Stimulated activated effector memory CD8-positive, alpha-beta T cell treated with anti-CD3 and anti-CD28 coated beads, Interleukin-12 subunit alpha, Interleukin-12 subunit beta, amount 100 ng/mL, for 72 hours (primary cell): ENCODE measurements around the gene PHYKPL.
A peak's percentile ranks its signal among the peaks of the same experiment; 100 is the strongest.

Source experiments
- ATAC-seq: fragments of 150-1000 bp; cut with Tn5 transposase; 2 replicates; pipeline ENCODE4 v1.10.0; 2021
- DNase-seq, 2 donors: peaks; one replicate each; pipeline ENCODE4 v3.0.0; 2021 to 2022; ENCODE audit warnings: low spot score in 2 of 2
- H3K27ac Mint-ChIP-seq: one replicate; pipeline ENCODE4 v1.8.0; 2022; ENCODE audit warnings: mild to moderate bottlenecking, mixed read lengths
- H3K36me3 Mint-ChIP-seq: one replicate; pipeline ENCODE4 v1.8.0; 2022; ENCODE audit warnings: mild to moderate bottlenecking, mixed read lengths
- H3K4me1 Mint-ChIP-seq: one replicate; pipeline ENCODE4 v1.8.0; 2022; ENCODE audit warnings: mixed read lengths
- H3K4me3 Mint-ChIP-seq: one replicate; pipeline ENCODE4 v1.8.0; 2022; ENCODE audit warnings: mild to moderate bottlenecking, mixed read lengths
- H3K9me3 Mint-ChIP-seq: one replicate; pipeline ENCODE4 v1.8.0; 2022; ENCODE audit warnings: mixed read lengths

The PHYKPL gene

GRCh38 chr5:178213003-178213461 is 19.6 kb downstream of the PHYKPL start:
- ATAC-seq (peak; percentile 2), DNase-seq (no peak)
- peaks cover 100% of the 10 kb centered on the region for H3K36me3 Mint-ChIP-seq
- peak overlapping the region; percentile 91 for H3K27ac Mint-ChIP-seq
- peaks cover 52% of the 10 kb centered on the region for H3K4me1 Mint-ChIP-seq
- H3K9me3 Mint-ChIP-seq, result no peaks in the 10 kb centered on the region
- no peak overlapping the region for H3K4me3 Mint-ChIP-seq

- peaks cover 59% of the 10 kb centered on the region for H3K4me1 Mint-ChIP-seq
- no peak for DNase-seq
- no peaks in the 10 kb centered on the region for H3K9me3 Mint-ChIP-seq
- peak overlapping the region; percentile 90 for H3K27ac Mint-ChIP-seq
- H3K4me3 Mint-ChIP-seq, result no peak overlapping the region
- H3K36me3 Mint-ChIP-seq, result peaks cover 100% of the 10 kb centered on the region
- ATAC-seq, result peak; percentile 5
Measured at GRCh38 chr5:178212241-178213002, 20.2 kb downstream of the PHYKPL start.

- Mint-ChIP-seq H3K4me1 (peaks cover 67% of the 10 kb centered on the region), H3K27ac (peak overlapping the region; percentile 90), H3K9me3 (no peaks in the 10 kb centered on the region), H3K4me3 (no peak overlapping the region), H3K36me3 (peaks cover 100% of the 10 kb centered on the region)
- ATAC-seq (no peak), DNase-seq (no peak)
Measured at GRCh38 chr5:178211095-178212048, 21.2 kb downstream of the PHYKPL start.

- H3K27ac Mint-ChIP-seq, result peak overlapping the region; percentile 90
- no peaks in the 10 kb centered on the region for H3K9me3 Mint-ChIP-seq
- H3K4me1 Mint-ChIP-seq, result peaks cover 70% of the 10 kb centered on the region
- H3K4me3 Mint-ChIP-seq, result no peak overlapping the region
- peaks cover 100% of the 10 kb centered on the region for H3K36me3 Mint-ChIP-seq
- no peak for ATAC-seq
- no peak for DNase-seq
Measured at GRCh38 chr5:178210686-178211085, 21.9 kb downstream of the PHYKPL start.

- Mint-ChIP-seq H3K4me3 (no peak overlapping the region), H3K36me3 (peaks cover 100% of the 10 kb centered on the region), H3K9me3 (no peaks in the 10 kb centered on the region), H3K27ac (peak overlapping the region; percentile 90), H3K4me1 (peaks cover 66% of the 10 kb centered on the region)
- ATAC-seq, result no peak
- DNase-seq, result no peak
Measured at GRCh38 chr5:178210073-178210535, 22.5 kb downstream of the PHYKPL start.

- Mint-ChIP-seq H3K27ac (peak overlapping the region; percentile 90), H3K36me3 (peaks cover 97% of the 10 kb centered on the region), H3K4me3 (no peak overlapping the region), H3K9me3 (no peaks in the 10 kb centered on the region), H3K4me1 (peaks cover 61% of the 10 kb centered on the region)
- DNase-seq (no peak), ATAC-seq (no peak)
Measured at GRCh38 chr5:178209334-178210072, 23.1 kb downstream of the PHYKPL start.

GRCh38 chr5:178208540-178209227 is 23.9 kb downstream of the PHYKPL start:
- Mint-ChIP-seq H3K4me3 (no peak overlapping the region), H3K9me3 (no peaks in the 10 kb centered on the region), H3K27ac (peak overlapping the region; percentile 90), H3K36me3 (peaks cover 97% of the 10 kb centered on the region), H3K4me1 (peaks cover 60% of the 10 kb centered on the region)
- no peak for ATAC-seq
- DNase-seq, result no peak

- Mint-ChIP-seq H3K4me3 (peak overlapping the region; percentile 98), H3K27ac (peak overlapping the region; percentile 90), H3K4me1 (peaks cover 58% of the 10 kb centered on the region), H3K9me3 (no peaks in the 10 kb centered on the region), H3K36me3 (peaks cover 94% of the 10 kb centered on the region)
- DNase-seq (no peak), ATAC-seq (no peak)
Measured at GRCh38 chr5:178207917-178208280, 24.7 kb downstream of the PHYKPL start.

- Mint-ChIP-seq H3K36me3 (peaks cover 88% of the 10 kb centered on the region), H3K9me3 (no peaks in the 10 kb centered on the region), H3K27ac (peak overlapping the region; percentile 90), H3K4me1 (peaks cover 58% of the 10 kb centered on the region), H3K4me3 (peak overlapping the region; percentile 98)
- no peak for DNase-seq
- no peak for ATAC-seq
Measured at GRCh38 chr5:178207183-178207916, 25.3 kb downstream of the PHYKPL start.

GRCh38 chr5:178206166-178207101 is 26.2 kb downstream of the PHYKPL start:
- Mint-ChIP-seq H3K27ac (peak overlapping the region; percentile 90), H3K9me3 (no peaks in the 10 kb centered on the region), H3K4me3 (peak overlapping the region; percentile 98), H3K4me1 (peaks cover 55% of the 10 kb centered on the region), H3K36me3 (peaks cover 79% of the 10 kb centered on the region)
- DNase-seq (no peak), ATAC-seq (no peak)

- peaks cover 49% of the 10 kb centered on the region for H3K4me1 Mint-ChIP-seq
Measured at GRCh38 chr5:178205749-178206047, 26.9 kb downstream of the PHYKPL start.

GRCh38 chr5:178204935-178205748 is 27.5 kb downstream of the PHYKPL start:
- peak overlapping the region; percentile 98 for H3K4me3 Mint-ChIP-seq
- H3K27ac Mint-ChIP-seq, result peak overlapping the region; percentile 100
- H3K9me3 Mint-ChIP-seq, result no peaks in the 10 kb centered on the region
- DNase-seq (peak; percentile 69 to 87), ATAC-seq (peak; percentile 58)
- H3K4me1 Mint-ChIP-seq, result peaks cover 46% of the 10 kb centered on the region
- peaks cover 66% of the 10 kb centered on the region for H3K36me3 Mint-ChIP-seq

More at GRCh38 chr5:178205749-178206047, 26.9 kb downstream of the PHYKPL start:
- DNase-seq (no peak), ATAC-seq (no peak)
- Mint-ChIP-seq H3K27ac (peak overlapping the region; percentile 90), H3K4me3 (peak overlapping the region; percentile 98), H3K36me3 (peaks cover 72% of the 10 kb centered on the region), H3K9me3 (no peaks in the 10 kb centered on the region)
